OCI-LY1 (cell line): Measurements from ENCODE around the gene CHRNB4.

Experiments
- H2AFZ ChIP-seq: fragments of 200-600 bp; sonication (generic), shearing (Covaris generic); 2 replicates; pipeline ENCODE4 v1.6.0; 2014; ENCODE audit warnings: antibody characterized with exemption, mild to moderate bottlenecking, low read length
- H3F3A ChIP-seq: fragments of 200-600 bp; sonication (generic), shearing (Covaris generic); 2 replicates; pipeline ENCODE4 v1.6.0; 2014; ENCODE audit warnings: mild to moderate bottlenecking, antibody characterized with exemption, low read length, moderate library complexity; ENCODE audit not compliant: insufficient read depth
- H3K27ac ChIP-seq: fragments of 200-600 bp; sonication (generic); 2 replicates; pipeline ENCODE4 v1.5.1; 2014; ENCODE audit warnings: low read length, mixed run types, mild to moderate bottlenecking, low read depth; ENCODE audit not compliant: poor library complexity, severe bottlenecking
- H3K27me3 ChIP-seq: fragments of 200-600 bp; sonication (generic); 2 replicates; pipeline ENCODE4 v1.6.0; 2014; ENCODE audit warnings: antibody characterized with exemption, mild to moderate bottlenecking, low read length, moderate library complexity; ENCODE audit not compliant: insufficient read depth
- H3K36me3 ChIP-seq: fragments of 200-600 bp; sonication (generic); 2 replicates; pipeline ENCODE4 v1.6.1; 2014; ENCODE audit warnings: mild to moderate bottlenecking, antibody characterized with exemption, low read length, moderate library complexity, mixed read lengths; ENCODE audit not compliant: insufficient read depth
- H3K4me1 ChIP-seq: fragments of 200-600 bp; sonication (generic); 2 replicates; pipeline ENCODE4 v1.5.1; 2014; ENCODE audit warnings: mild to moderate bottlenecking, low read length, moderate library complexity; ENCODE audit not compliant: insufficient read depth, severe bottlenecking
- H3K4me2 ChIP-seq: fragments of 200-600 bp; sonication (generic), shearing (Covaris generic); 2 replicates; pipeline ENCODE4 v1.6.1; 2014; ENCODE audit warnings: low read length
- H3K4me3 ChIP-seq: fragments of 200-600 bp; sonication (generic); 2 replicates; pipeline ENCODE4 v1.5.1; 2014; ENCODE audit warnings: low read length, low read depth, mild to moderate bottlenecking, mixed read lengths; ENCODE audit not compliant: poor library complexity, severe bottlenecking
- H3K79me2 ChIP-seq: fragments of 200-600 bp; shearing (Covaris generic); 2 replicates; pipeline ENCODE4 v1.6.1; 2016; ENCODE audit warnings: mixed run types, low read length, mixed read lengths; ENCODE audit not compliant: insufficient read depth
- H3K9ac ChIP-seq: fragments of 200-600 bp; sonication (generic), shearing (Covaris generic); 2 replicates; pipeline ENCODE4 v1.6.1; 2014; ENCODE audit warnings: mild to moderate bottlenecking, low read length, mixed read lengths
- H3K9me2 ChIP-seq: fragments of 200-600 bp; sonication (generic), shearing (Covaris generic); 2 replicates; pipeline ENCODE4 v1.6.1; 2014; ENCODE audit warnings: low read depth, mild to moderate bottlenecking, low read length, mixed read lengths
- H3K9me3 ChIP-seq: fragments of 200-600 bp; shearing (Covaris generic); 2 replicates; pipeline ENCODE4 v1.6.1; 2014; ENCODE audit warnings: low read length, mixed read lengths
- H4K20me1 ChIP-seq: fragments of 200-600 bp; sonication (generic), shearing (Covaris generic); 2 replicates; pipeline ENCODE4 v1.6.0; 2016; ENCODE audit warnings: mild to moderate bottlenecking, low read length; ENCODE audit not compliant: insufficient read depth
- EZH2 ChIP-seq: fragments of 200-600 bp; sonication (generic), shearing (Covaris generic); IDR thresholded peaks from 2 replicates; pipeline ENCODE4 v1.8.0; 2017; ENCODE audit warnings: borderline replicate concordance, mixed run types, mild to moderate bottlenecking, antibody characterized with exemption, low read length, moderate library complexity, mixed read lengths
- TF ChIP-seq, protein P1 (sequence below): fragments of 200-600 bp; sonication (generic), shearing (Covaris generic); IDR thresholded peaks from 2 replicates; pipeline ENCODE4 v1.5.1; 2017; ENCODE audit warnings: mild to moderate bottlenecking, antibody characterized with exemption, low read length, moderate library complexity, mixed read lengths

Gene CHRNB4

DNA sequence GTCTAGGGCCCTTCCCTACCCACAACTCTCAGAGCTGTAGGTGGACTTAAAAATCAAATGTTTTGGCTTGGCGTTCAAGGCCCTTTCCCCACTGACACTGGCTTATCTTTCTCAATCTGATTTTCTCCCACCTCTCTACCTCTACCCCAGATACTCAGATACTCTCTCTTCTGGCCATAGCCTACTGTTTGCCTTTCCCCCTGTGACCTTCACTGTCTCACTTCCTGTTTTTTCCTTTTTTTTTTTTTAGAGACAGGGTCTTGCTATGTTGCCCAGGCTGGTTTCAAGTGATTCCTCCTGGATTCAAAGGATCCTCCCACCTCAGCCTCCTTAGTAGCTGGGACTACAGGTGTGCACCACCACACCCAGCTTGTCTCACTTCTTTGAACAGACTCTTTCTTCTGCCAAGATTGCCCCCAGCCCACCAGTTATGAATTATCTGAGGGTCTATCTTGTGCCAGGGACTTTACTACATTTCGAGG lies 4.6 kb downstream of the CHRNB4 start:
- Histone ChIP-seq H4K20me1 (no peaks in the 10 kb centered on the region), H3F3A (no peaks in the 10 kb centered on the region), H3K9me2 (no peaks in the 10 kb centered on the region), H3K27me3 (peaks cover 8% of the 10 kb centered on the region; the same call in 1 of the 2 replicates), H3K4me1 (no peaks in the 10 kb centered on the region), H3K27ac (no peak overlapping the region), H2AFZ (no peak overlapping the region), H3K4me3 (no peak overlapping the region), H3K9me3 (peaks cover 3% of the 10 kb centered on the region; the same call in 1 of the 2 replicates), H3K79me2 (no peaks in the 10 kb centered on the region), H3K4me2 (no peak overlapping the region), H3K9ac (no peak overlapping the region), H3K36me3 (no peaks in the 10 kb centered on the region; the same call in 1 of the 2 replicates)
- TF ChIP-seq, protein P1, sequence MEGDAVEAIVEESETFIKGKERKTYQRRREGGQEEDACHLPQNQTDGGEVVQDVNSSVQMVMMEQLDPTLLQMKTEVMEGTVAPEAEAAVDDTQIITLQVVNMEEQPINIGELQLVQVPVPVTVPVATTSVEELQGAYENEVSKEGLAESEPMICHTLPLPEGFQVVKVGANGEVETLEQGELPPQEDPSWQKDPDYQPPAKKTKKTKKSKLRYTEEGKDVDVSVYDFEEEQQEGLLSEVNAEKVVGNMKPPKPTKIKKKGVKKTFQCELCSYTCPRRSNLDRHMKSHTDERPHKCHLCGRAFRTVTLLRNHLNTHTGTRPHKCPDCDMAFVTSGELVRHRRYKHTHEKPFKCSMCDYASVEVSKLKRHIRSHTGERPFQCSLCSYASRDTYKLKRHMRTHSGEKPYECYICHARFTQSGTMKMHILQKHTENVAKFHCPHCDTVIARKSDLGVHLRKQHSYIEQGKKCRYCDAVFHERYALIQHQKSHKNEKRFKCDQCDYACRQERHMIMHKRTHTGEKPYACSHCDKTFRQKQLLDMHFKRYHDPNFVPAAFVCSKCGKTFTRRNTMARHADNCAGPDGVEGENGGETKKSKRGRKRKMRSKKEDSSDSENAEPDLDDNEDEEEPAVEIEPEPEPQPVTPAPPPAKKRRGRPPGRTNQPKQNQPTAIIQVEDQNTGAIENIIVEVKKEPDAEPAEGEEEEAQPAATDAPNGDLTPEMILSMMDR, result no peak
- TF ChIP-seq EZH2, result no peak

DNA sequence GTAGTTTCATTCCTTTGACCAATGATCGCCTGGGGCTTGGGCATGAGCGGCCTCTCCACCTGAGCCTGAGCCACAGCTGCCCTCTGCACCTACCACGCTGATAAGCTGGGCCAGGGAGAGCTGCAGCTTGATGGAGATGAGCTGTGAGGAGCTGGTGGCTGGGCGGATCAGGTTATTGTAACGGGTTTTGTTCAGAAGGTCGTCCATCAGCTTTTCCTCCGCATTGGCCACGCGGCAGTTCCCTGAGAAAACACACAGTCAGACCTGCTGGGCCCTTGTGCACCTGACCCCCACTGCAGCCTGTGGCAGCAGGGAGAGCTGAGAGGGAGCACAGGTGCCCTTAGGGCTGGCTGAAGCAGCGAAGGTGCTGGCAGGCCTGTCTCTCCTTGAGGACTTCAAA lies 5.7 kb downstream of the CHRNB4 start:
- Histone ChIP-seq H3F3A (no peaks in the 10 kb centered on the region), H3K9me2 (no peaks in the 10 kb centered on the region), H3K27me3 (peaks cover 8% of the 10 kb centered on the region; the same call in 1 of the 2 replicates), H3K27ac (no peak overlapping the region), H3K79me2 (no peaks in the 10 kb centered on the region), H3K36me3 (no peaks in the 10 kb centered on the region; the same call in 1 of the 2 replicates), H3K4me2 (no peak overlapping the region), H2AFZ (no peak overlapping the region), H3K4me3 (no peak overlapping the region), H3K9me3 (peaks cover 3% of the 10 kb centered on the region; the same call in 1 of the 2 replicates), H4K20me1 (no peaks in the 10 kb centered on the region), H3K4me1 (no peaks in the 10 kb centered on the region), H3K9ac (no peak overlapping the region)
- no peak for TF ChIP-seq EZH2
- TF ChIP-seq, protein P1, result no peak

DNA sequence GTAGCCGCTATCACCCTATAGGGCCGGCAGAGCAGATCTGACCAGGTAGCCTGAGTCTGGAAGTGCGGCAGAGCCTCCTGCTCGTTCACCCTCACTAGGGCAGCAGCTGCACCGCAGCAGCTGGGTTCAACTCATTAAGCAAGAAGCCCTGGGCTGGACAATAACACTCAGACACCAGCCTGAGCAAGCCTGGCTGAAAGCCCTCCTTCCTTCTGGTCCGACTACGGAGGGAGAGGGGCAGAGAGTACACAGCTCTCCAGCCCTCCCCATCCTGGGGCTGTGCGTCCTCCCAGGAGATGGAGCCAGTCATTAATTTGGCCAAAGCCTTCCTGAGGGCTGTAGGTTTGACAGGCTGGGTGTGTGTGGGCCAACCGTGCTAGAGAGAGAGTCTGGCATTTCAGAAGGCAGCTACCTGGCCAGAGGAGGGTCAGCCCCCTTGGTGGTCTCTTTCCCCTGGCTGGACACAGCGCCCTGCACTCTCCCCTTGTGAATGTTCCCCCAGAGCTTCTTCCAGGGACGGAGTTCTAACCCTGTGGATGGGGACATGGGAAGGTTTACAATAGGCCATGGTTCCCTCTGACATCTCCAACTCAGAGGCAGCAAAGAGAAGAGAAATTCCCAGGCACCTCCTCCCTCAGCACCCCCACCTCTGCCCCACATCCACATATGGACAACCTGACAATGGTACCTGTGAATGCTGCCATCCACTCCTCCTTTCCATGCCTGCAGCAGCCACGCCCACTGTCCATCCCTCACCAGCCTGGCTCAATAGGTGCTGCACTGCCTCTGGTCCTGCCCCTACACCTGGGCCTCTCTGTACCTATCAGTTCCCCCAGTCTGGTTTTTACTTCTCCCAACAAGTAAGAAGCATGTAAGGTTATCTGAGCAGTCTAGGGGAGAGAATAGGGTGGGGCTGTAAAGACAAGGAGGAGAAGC lies 6.5 kb downstream of the CHRNB4 start:
- Histone ChIP-seq H3K4me3 (no peak overlapping the region), H3K36me3 (no peaks in the 10 kb centered on the region; the same call in 1 of the 2 replicates), H3K4me1 (no peaks in the 10 kb centered on the region), H3K79me2 (no peaks in the 10 kb centered on the region), H3K9me2 (no peaks in the 10 kb centered on the region), H2AFZ (no peak overlapping the region), H3K27ac (no peak overlapping the region), H4K20me1 (no peaks in the 10 kb centered on the region), H3K9me3 (peaks cover 3% of the 10 kb centered on the region; the same call in 1 of the 2 replicates), H3K9ac (no peak overlapping the region), H3K27me3 (peaks cover 8% of the 10 kb centered on the region; the same call in 1 of the 2 replicates), H3K4me2 (no peak overlapping the region), H3F3A (no peaks in the 10 kb centered on the region)
- TF ChIP-seq, protein P1, result no peak
- TF ChIP-seq EZH2, result no peak
